Measurements from ENCODE around the gene STK11. TPM values are rescaled to one million over a fixed set of nuclear protein-coding genes. Genes with fewer than 3 reads are reported as not detected.

Gene STK11
- total RNA-seq, 3 donors from 2014 or later (not counting 1 experiment from before 2014, with no cell fraction given) = 51.5 to 61.1 (median 54.0) TPM

GRCh38 chr19:1249990-1250436, 44.4 kb downstream of the STK11 start:
- no peak for TF ChIP-seq CTCF (IDR thresholded peaks at IDR 0.05)
- Histone ChIP-seq H3K27ac (ENCODE audit: low read length) (peak overlapping the region; percentile 88), H3K4me3 (ENCODE audit: low read length) (peak overlapping the region; percentile 88), H3K9me3 (ENCODE audit: control insufficient read depth, insufficient read depth, low read length) (no peaks in the 10 kb centered on the region), H3K27me3 (ENCODE audit: control insufficient read depth, insufficient read depth, low read length) (no peaks in the 10 kb centered on the region), H3K4me1 (ENCODE audit: control insufficient read depth, insufficient read depth, low read length) (peaks cover 48% of the 10 kb centered on the region), H3K36me3 (ENCODE audit: control insufficient read depth, insufficient read depth, low read length) (peaks cover 20% of the 10 kb centered on the region)
- peaks cover 0 to 25% of the 10 kb centered on the region in 2 donors for H3K4me1 Mint-ChIP-seq
- peak overlapping the region; percentile 88 to 97 for H3K27ac Mint-ChIP-seq
- H3K36me3 Mint-ChIP-seq = no peaks in the 10 kb centered on the region
- WGBS (ENCODE audit: insufficient coverage) = under 1% methylated on average over 67 of the region's 67 CpGs
- DNase-seq = no peak
- no peak for ATAC-seq
- H3K27me3 Mint-ChIP-seq (ENCODE audit: low read depth in 2 of 2) = no peaks in the 10 kb centered on the region
- no peaks in the 10 kb centered on the region for H3K9me3 Mint-ChIP-seq
- peak overlapping the region; percentile 91 for H3K4me3 Mint-ChIP-seq
- intact Hi-C loops (cut with micrococcal nuclease) = loop anchor here (1.0 to 10.0 kb wide), 3 partner anchors 16 to 325 kb away; partner anchors contain the start of genes ARID3A, RNU6-2 and TMEM259

- H3K36me3 ChIP-seq (ENCODE audit: control insufficient read depth, insufficient read depth, low read length) = peaks cover 26% of the 10 kb centered on the region
- DNase-seq (peak; percentile 72 to 87), ATAC-seq (peak in 2 of 3 donors; percentile 3 to 4)
- Mint-ChIP-seq H3K9me3 (no peaks in the 10 kb centered on the region), H3K4me1 (peaks cover 0 to 28% of the 10 kb centered on the region in 2 donors), H3K4me3 (peak overlapping the region; percentile 95), H3K27me3 (ENCODE audit: low read depth in 2 of 2) (no peaks in the 10 kb centered on the region), H3K36me3 (no peaks in the 10 kb centered on the region), H3K27ac (peak overlapping the region; percentile 93 to 97)
- H3K4me3 ChIP-seq (ENCODE audit: low read length) = peak overlapping the region; percentile 88
- peak overlapping the region; percentile 99 for H3K27ac ChIP-seq (ENCODE audit: low read length)
- no peaks in the 10 kb centered on the region for H3K27me3 ChIP-seq (ENCODE audit: control insufficient read depth, insufficient read depth, low read length)
- no peaks in the 10 kb centered on the region for H3K9me3 ChIP-seq (ENCODE audit: control insufficient read depth, insufficient read depth, low read length)
- under 1% methylated on average over 85 of the region's 90 CpGs for WGBS (ENCODE audit: insufficient coverage)
- TF ChIP-seq CTCF (IDR thresholded peaks at IDR 0.05) = no peak
- intact Hi-C loops (cut with micrococcal nuclease) = loop anchor here (1.0 kb wide), 1 partner anchor 9 kb away; no protein-coding TSS in a partner anchor
- H3K4me1 ChIP-seq (ENCODE audit: control insufficient read depth, insufficient read depth, low read length) = peaks cover 49% of the 10 kb centered on the region
Measured at GRCh38 chr19:1250437-1251260, 45.1 kb downstream of the STK11 start.

GRCh38 chr19:1251330-1252220, 46.0 kb downstream of the STK11 start:
- H3K27me3 ChIP-seq (ENCODE audit: control insufficient read depth, insufficient read depth, low read length) = no peaks in the 10 kb centered on the region
- H3K27ac ChIP-seq (ENCODE audit: low read length) = peak overlapping the region; percentile 99
- peak; percentile 69 to 83 for DNase-seq
- no peaks in the 10 kb centered on the region for H3K27me3 Mint-ChIP-seq (ENCODE audit: low read depth in 2 of 2)
- no peaks in the 10 kb centered on the region for H3K9me3 ChIP-seq (ENCODE audit: control insufficient read depth, insufficient read depth, low read length)
- ATAC-seq = peak; percentile 0 to 1 (median 0)
- H3K36me3 ChIP-seq (ENCODE audit: control insufficient read depth, insufficient read depth, low read length) = peaks cover 34% of the 10 kb centered on the region
- peaks cover 0 to 28% of the 10 kb centered on the region in 2 donors for H3K4me1 Mint-ChIP-seq
- under 1% methylated on average over 38 of the region's 41 CpGs for WGBS (ENCODE audit: insufficient coverage)
- no peak for TF ChIP-seq CTCF (IDR thresholded peaks at IDR 0.05)
- peak overlapping the region; percentile 82 for H3K4me3 ChIP-seq (ENCODE audit: low read length)
- H3K36me3 Mint-ChIP-seq = no peaks in the 10 kb centered on the region
- no peaks in the 10 kb centered on the region for H3K9me3 Mint-ChIP-seq
- H3K4me3 Mint-ChIP-seq = peak overlapping the region; percentile 95
- H3K4me1 ChIP-seq (ENCODE audit: control insufficient read depth, insufficient read depth, low read length) = peaks cover 58% of the 10 kb centered on the region
- intact Hi-C loops (cut with micrococcal nuclease) = loop anchor here (1.0 kb wide), 1 partner anchor 8 kb away; no protein-coding TSS in a partner anchor
- peak overlapping the region; percentile 93 to 97 for H3K27ac Mint-ChIP-seq
